ENCODE results near the gene CADM2. TPM values are rescaled to one million over a fixed set of nuclear protein-coding genes. Genes with fewer than 3 reads are reported as not detected.

CADM2 gene
- total RNA-seq, 3 donors from 2014 or later: not detected

DNA sequence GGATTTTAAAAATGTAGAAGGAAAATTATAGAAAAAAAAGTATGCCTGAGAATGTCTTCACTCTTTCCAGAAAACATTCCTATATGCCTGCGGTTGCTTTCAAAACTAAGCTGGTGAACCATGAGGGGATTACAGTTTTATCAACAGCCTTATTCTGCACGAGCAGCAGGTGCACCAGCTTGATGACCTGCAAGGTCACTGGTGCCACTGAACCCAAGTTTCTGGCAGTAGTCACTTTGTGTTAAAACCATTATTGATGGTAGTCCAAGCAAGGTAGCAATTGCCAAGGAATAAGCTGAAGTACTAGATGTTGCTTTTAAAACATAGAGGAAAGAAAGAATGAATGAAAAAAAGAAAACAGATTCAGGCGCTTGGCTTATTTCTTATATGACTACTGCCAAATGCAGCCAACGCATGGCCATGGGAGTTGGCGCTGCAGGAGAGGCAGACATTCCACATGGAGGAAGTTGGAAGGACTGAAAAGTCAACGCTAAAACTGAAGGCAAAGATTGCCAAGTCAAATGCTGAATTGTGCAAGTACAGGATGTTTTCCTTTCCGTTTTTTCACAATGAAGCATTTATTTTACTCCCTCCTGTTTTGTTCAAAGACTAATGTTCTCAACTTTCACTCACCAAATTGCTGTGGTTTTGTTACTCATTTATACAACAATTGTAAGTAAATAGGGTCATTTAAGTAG is 601.4 kb downstream of the CADM2 start:
- Mint-ChIP-seq H3K36me3 (ENCODE audit: insufficient read depth) (no peaks in the 10 kb centered on the region), H3K9me3 (no peaks in the 10 kb centered on the region), H3K4me1 (ENCODE audit: low read depth) (no peaks in the 10 kb centered on the region), H3K4me3 (no peak overlapping the region), H3K27me3 (ENCODE audit: low read depth) (no peaks in the 10 kb centered on the region)
- ATAC-seq (no peak), DNase-seq (no peak)

DNA sequence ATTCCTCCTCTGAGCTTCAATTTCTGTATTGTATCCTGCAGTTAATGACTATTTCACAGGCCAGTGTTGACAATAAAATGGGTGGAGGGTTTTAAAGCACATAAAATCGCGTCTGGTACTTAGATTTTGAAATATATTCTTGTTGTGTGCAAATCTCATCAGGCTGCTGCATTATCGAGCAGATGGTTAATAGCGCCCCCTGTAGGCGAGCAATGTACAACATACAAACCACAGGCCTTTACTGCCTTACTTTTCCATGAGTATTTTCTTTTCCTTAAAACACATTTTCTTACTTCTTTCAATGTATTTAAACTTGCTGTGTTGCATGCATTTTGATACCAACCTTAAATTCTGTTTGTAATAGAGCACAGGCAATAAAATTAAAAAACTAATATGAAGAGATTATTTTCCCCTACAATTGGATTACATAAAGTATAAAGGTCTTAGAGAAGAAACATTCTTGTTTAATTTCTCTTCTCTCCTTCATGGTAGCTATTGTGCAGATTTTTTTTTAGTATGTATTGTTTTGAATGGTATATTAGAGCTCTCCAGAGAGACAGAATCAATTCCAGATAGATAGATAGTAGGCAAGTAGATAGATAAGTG is 608.4 kb downstream of the CADM2 start:
- no peaks in the 10 kb centered on the region for H3K4me1 Mint-ChIP-seq (ENCODE audit: low read depth)
- H3K36me3 Mint-ChIP-seq (ENCODE audit: insufficient read depth): no peaks in the 10 kb centered on the region
- ATAC-seq (no peak), DNase-seq (no peak)
- no peaks in the 10 kb centered on the region for H3K27me3 Mint-ChIP-seq (ENCODE audit: low read depth)
- no peaks in the 10 kb centered on the region for H3K9me3 Mint-ChIP-seq
- no peak overlapping the region for H3K4me3 Mint-ChIP-seq

DNA sequence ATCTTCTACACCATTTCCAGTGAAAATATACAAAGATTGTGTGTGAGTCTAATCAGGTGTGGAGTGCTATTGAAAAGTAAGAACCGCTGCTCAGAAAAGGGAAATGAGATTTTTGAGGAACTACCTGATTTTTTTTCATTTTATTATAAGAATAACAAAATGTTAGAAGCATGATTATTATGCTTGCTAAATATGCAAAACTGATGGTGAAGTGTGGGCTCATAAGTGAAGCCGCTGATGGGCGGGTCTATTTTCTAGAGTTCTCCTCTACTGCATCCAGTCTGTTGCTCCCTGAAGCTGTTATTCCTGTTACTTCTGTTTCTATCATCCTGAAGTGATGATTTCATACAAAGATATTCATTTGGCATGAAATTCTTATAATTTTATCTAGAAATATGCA is 612.0 kb downstream of the CADM2 start:
- Mint-ChIP-seq H3K27me3 (ENCODE audit: low read depth) (no peaks in the 10 kb centered on the region), H3K36me3 (ENCODE audit: insufficient read depth) (no peaks in the 10 kb centered on the region), H3K4me3 (no peak overlapping the region), H3K4me1 (ENCODE audit: low read depth) (no peaks in the 10 kb centered on the region), H3K9me3 (no peaks in the 10 kb centered on the region)
- ATAC-seq (no peak), DNase-seq (no peak)

DNA sequence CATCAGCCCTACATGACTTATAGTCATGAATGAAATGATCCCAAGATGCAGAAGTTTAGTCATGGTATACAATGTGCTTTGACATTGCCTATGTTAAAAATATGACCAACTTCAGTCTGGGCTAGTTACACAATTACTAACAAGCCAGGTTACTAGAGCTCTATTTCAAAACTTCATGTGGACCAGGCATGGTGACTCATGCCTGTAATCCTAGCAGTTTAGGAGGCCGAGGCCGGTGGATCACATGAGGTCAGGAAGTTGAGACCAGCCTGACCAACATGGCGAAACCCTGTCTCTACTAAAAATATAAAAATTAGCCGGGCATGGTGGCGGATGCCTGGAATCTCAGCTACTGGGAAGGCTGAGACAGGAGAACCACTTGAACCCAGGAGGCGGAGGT is 613.0 kb downstream of the CADM2 start:
- Mint-ChIP-seq H3K9me3 (no peaks in the 10 kb centered on the region), H3K4me3 (no peak overlapping the region)
- no peak for ATAC-seq

DNA sequence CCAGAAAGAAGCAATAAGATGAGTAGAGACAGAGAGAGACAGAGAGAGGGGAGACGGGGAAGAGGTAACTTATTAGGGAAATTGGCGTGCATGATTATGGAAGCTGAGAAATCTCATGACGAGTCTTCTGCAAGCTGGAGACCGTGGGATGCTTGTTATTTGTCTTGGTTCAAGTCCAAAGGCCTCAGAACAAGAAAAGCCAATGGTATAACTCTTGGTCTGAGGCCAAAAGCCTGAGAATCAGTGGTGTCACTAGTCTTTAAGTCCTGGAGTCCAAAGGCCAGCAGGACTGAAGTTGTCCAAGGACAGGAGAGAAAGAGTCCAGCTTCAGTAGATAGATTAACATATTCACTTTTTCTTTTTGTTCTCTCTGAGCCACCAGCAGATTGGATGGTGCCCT is 613.6 kb downstream of the CADM2 start:
- no peak for ATAC-seq
- Mint-ChIP-seq H3K27me3 (ENCODE audit: low read depth) (no peaks in the 10 kb centered on the region), H3K4me1 (ENCODE audit: low read depth) (no peaks in the 10 kb centered on the region), H3K36me3 (ENCODE audit: insufficient read depth) (no peaks in the 10 kb centered on the region), H3K4me3 (no peak overlapping the region), H3K9me3 (no peaks in the 10 kb centered on the region)
- no peak for DNase-seq

More for the DNA sequence above, 613.0 kb downstream of the CADM2 start:
- no peaks in the 10 kb centered on the region for H3K4me1 Mint-ChIP-seq (ENCODE audit: low read depth)
- H3K36me3 Mint-ChIP-seq (ENCODE audit: insufficient read depth): no peaks in the 10 kb centered on the region
- DNase-seq: no peak
- no peaks in the 10 kb centered on the region for H3K27me3 Mint-ChIP-seq (ENCODE audit: low read depth)

DNA sequence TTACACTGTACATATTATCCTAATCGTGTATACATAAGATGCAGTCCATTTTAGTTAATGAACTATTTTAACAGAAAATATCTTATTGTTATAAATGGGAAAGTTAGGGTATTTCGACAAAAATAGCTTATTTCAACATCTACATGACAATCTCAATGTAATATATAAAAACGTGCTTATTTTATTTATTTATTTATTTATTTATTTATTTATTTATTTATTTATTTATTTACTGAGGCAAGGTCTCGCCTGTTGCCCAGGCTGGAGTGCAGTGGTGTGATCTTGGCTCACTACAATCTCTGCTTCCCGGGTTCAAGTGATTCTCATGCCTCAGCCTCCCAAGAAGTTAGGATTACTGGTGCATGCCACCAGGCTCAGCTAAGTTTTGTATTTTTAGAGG is 614.2 kb downstream of the CADM2 start:
- H3K36me3 Mint-ChIP-seq (ENCODE audit: insufficient read depth): no peaks in the 10 kb centered on the region
- H3K9me3 Mint-ChIP-seq: no peaks in the 10 kb centered on the region
- no peak overlapping the region for H3K4me3 Mint-ChIP-seq
- DNase-seq: no peak
- no peaks in the 10 kb centered on the region for H3K27me3 Mint-ChIP-seq (ENCODE audit: low read depth)
- H3K4me1 Mint-ChIP-seq (ENCODE audit: low read depth): no peaks in the 10 kb centered on the region
- no peak for ATAC-seq

DNA sequence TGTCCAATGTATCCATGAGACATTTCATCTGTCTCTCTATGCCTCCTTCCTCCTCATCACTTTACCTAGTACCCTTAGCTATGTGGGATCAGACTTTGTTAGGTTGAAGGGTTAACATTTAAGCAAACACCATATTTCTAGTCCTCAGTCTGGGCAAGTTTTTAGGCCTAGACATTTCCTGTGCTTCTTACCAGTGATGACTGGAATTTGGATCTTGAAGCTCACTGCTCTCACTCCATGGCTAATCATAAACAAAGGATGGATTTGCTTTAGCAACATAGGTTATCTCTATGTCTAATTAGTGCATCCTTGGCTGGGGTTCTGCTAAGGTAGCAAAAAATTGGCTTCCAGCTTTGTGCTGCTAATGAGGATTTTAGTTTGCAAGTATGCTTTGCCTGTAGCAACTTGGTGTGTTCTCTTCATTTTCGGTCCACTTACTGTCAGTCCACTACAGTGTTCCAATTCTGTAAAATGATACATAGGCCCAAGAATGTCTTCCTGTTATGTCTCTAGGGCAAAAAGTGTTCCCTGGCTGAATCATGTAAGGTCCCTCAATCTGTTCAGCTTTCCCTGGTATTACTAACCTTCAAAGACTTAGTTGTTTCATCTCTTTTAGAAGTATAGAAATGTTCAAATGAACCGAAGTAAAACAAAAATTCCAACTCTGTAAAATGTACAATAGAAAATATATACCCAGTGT is 615.4 kb downstream of the CADM2 start:
- Mint-ChIP-seq H3K9me3 (no peaks in the 10 kb centered on the region), H3K27me3 (ENCODE audit: low read depth) (no peaks in the 10 kb centered on the region), H3K36me3 (ENCODE audit: insufficient read depth) (no peaks in the 10 kb centered on the region), H3K4me3 (no peak overlapping the region), H3K4me1 (ENCODE audit: low read depth) (no peaks in the 10 kb centered on the region)
- DNase-seq (no peak), ATAC-seq (no peak)

DNA sequence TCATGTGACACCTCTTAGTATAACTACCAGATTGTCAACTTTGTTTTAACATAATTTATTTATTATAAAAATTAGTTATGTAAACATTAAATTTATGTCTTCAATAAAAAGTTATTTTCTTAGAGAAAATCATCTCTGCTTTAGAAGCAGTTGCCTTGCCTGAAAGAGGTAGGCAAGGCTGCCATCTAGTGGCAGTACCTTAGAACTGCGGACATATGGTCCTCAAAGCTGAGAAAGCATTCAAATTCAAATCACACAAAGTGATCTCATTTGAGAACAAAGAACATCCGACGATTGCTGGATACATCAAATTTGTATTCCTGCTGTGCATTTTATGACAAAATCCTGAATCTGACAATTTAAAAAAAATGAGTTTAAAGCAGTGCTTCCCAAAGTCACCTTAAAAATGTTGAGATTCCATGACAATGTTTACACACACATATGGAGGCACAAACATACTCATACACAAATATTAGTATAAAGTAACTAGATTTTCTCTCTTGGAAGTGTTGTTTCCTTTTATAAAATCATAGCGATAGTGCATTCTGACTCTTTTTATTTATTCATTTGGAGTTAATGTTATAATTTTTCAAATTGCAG is 617.4 kb downstream of the CADM2 start:
- no peaks in the 10 kb centered on the region for H3K27me3 Mint-ChIP-seq (ENCODE audit: low read depth)

DNA sequence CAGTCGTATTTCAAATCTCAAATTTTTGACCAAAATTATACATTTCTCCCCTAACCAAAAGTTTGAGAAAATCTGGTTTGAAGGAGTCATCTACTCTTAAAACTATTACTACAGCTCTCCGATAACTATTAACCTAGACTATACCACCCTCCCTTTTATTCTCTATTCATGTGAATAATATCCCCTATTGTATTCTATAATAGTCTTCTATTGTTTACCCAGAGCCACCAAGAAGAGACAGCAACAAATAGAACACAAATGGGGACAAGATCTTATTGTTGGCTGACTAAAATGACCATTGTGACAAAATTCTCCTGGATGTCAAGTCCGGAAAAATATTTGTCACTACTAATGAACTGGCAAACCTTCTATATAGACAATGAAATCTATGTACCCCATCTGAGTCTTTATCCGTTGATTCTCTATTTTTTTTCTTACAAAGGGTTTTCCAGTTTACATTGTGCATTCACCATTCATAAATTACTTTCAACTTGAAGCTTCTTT is 618.0 kb downstream of the CADM2 start:
- DNase-seq (no peak), ATAC-seq (no peak)
- Mint-ChIP-seq H3K4me1 (ENCODE audit: low read depth) (no peaks in the 10 kb centered on the region), H3K9me3 (no peaks in the 10 kb centered on the region), H3K36me3 (ENCODE audit: insufficient read depth) (no peaks in the 10 kb centered on the region), H3K27me3 (ENCODE audit: low read depth) (no peaks in the 10 kb centered on the region), H3K4me3 (no peak overlapping the region)

More for the DNA sequence above, 617.4 kb downstream of the CADM2 start:
- DNase-seq (peak; percentile 5), ATAC-seq (no peak)
- Mint-ChIP-seq H3K36me3 (ENCODE audit: insufficient read depth) (no peaks in the 10 kb centered on the region), H3K9me3 (no peaks in the 10 kb centered on the region), H3K4me1 (ENCODE audit: low read depth) (no peaks in the 10 kb centered on the region), H3K4me3 (no peak overlapping the region)

DNA sequence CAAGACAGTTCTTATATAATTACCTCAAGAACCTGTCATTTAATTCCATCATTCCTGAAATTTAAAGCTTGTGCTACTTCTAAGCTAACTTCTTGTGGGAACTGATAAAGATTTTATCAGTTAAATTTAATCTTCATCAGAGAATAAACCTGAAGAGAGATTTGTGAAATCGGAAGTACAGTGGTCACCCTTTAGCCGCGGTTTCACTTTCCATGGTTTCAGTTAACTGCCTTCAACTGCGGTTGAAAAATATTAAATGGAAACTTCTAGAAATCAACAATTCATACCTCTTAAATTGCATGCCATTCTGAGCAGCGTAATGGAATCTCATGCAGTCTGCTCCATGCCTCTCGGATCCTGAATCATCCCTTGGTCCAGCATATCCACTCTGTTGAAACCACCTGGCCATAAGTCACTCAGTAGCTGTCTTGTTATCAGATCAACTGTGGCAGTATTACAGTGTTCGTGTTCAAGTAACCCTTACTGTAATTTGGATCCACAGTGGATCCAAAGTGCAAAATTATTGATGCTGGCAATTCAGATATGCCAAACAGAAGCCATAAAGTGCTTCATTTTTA is 626.1 kb downstream of the CADM2 start:
- no peak for DNase-seq
- Mint-ChIP-seq H3K4me1 (ENCODE audit: low read depth) (no peaks in the 10 kb centered on the region), H3K27me3 (ENCODE audit: low read depth) (no peaks in the 10 kb centered on the region), H3K4me3 (no peak overlapping the region), H3K36me3 (ENCODE audit: insufficient read depth) (no peaks in the 10 kb centered on the region), H3K9me3 (no peaks in the 10 kb centered on the region)
- ATAC-seq: no peak

DNA sequence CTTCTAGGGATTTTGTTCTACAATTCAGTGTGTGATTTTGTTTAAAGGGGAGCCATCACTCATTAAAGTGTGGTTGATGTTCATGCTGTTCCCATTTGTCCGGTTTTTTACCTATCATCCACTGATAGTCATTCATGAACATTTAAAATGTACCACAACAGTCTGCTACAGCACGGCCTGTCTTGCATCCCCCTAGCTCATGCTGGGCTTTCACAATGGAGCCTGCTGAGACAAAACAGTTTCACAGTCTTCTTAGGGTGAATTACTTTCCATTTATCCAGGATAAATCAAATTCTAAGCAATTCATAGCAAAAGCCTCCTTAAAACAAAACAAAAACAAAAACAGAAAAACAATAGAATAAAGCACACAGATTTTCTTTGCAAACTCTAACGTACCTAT is 627.2 kb downstream of the CADM2 start:
- Mint-ChIP-seq H3K4me3 (no peak overlapping the region), H3K4me1 (ENCODE audit: low read depth) (no peaks in the 10 kb centered on the region), H3K27me3 (ENCODE audit: low read depth) (no peaks in the 10 kb centered on the region), H3K9me3 (no peaks in the 10 kb centered on the region), H3K36me3 (ENCODE audit: insufficient read depth) (no peaks in the 10 kb centered on the region)
- ATAC-seq: no peak
- no peak for DNase-seq

DNA sequence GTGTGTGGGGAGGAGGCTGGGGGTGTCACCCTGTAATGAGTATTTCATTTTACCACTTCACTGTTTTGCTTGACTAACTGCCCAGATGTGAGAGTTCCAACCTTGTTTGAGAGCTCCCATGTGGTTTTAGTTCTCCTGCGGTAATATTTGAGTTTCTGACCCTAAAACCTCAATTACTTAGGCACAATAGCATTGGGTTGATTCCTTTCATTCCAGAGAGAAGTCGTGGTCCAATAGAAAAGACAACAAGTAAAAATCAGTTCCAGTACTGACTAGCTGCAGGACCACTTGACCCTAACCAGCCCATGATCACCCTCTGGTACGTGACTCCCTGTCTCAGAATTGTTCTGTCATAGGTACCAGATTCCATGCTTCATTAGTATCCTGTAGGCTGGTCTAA is 630.4 kb downstream of the CADM2 start:
- ATAC-seq: no peak
- no peaks in the 10 kb centered on the region for H3K27me3 Mint-ChIP-seq (ENCODE audit: low read depth)
- H3K4me1 Mint-ChIP-seq (ENCODE audit: low read depth): no peaks in the 10 kb centered on the region

DNA sequence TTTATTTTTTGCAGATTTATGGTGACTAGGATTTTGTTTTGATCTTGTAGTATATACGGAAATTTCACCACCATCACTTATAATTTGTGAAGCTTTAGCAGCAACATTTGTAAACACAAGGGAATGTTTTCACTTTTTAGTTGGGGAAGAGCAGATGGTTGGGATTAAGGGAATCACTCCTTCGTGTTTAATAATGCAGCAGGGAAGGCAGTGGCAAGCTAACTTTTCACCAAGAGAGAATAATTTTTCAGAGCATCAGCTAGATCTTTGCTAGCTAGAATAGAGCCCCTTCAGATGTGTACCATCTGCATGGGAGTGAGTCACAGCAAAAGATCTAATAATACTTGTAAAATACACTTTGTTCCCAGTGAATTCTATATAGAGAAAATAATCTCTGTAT is 632.7 kb downstream of the CADM2 start:
- Mint-ChIP-seq H3K36me3 (ENCODE audit: insufficient read depth) (no peaks in the 10 kb centered on the region), H3K4me3 (no peak overlapping the region), H3K4me1 (ENCODE audit: low read depth) (no peaks in the 10 kb centered on the region), H3K27me3 (ENCODE audit: low read depth) (no peaks in the 10 kb centered on the region), H3K9me3 (no peaks in the 10 kb centered on the region)
- ATAC-seq (no peak), DNase-seq (no peak)

More for the DNA sequence above, 630.4 kb downstream of the CADM2 start:
- no peak for DNase-seq
- Mint-ChIP-seq H3K36me3 (ENCODE audit: insufficient read depth) (no peaks in the 10 kb centered on the region), H3K4me3 (no peak overlapping the region), H3K9me3 (no peaks in the 10 kb centered on the region)

DNA sequence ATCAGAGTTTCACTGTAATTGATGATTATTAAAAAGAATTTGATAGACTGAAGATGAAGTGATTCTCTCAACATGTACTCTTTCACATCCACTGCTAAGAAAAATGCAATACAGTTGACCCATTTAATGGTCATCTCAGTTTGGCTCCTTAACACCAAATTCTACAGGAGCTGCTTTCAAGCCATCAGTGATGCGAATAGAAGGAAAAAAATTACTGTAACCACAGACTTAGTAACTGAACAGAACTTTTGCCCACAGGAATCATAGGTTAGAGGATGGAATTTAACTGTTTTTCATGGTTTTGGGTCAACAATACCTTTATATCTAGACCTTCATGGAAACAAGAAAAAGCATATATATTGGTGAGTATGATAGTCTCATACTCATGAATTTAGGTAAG is 633.5 kb downstream of the CADM2 start:
- no peaks in the 10 kb centered on the region for H3K4me1 Mint-ChIP-seq (ENCODE audit: low read depth)
- H3K9me3 Mint-ChIP-seq: no peaks in the 10 kb centered on the region
- no peak overlapping the region for H3K4me3 Mint-ChIP-seq
- no peaks in the 10 kb centered on the region for H3K27me3 Mint-ChIP-seq (ENCODE audit: low read depth)
- DNase-seq (no peak), ATAC-seq (no peak)
- no peaks in the 10 kb centered on the region for H3K36me3 Mint-ChIP-seq (ENCODE audit: insufficient read depth)
